Choroid plexus epithelial cell (primary cell): ENCODE data around the gene RBM23.

Experiments
- DNase-seq: peaks from one replicate; pipeline ENCODE4 v3.0.0-alpha.2; 2010; ENCODE audit warnings: low read depth
- H3K4me3 ChIP-seq: 2 replicates; pipeline ENCODE4 v1.5.1; 2011; ENCODE audit warnings: low read depth, mild to moderate bottlenecking, control low read depth, low read length, moderate library complexity
- TF ChIP-seq, protein P1 (sequence below): conservative IDR thresholded peaks from 2 replicates; pipeline ENCODE4 v1.5.1; 2011; ENCODE audit warnings: low read depth, mild to moderate bottlenecking, control low read depth, inconsistent platforms, low read length, moderate library complexity

Gene RBM23

DNA sequence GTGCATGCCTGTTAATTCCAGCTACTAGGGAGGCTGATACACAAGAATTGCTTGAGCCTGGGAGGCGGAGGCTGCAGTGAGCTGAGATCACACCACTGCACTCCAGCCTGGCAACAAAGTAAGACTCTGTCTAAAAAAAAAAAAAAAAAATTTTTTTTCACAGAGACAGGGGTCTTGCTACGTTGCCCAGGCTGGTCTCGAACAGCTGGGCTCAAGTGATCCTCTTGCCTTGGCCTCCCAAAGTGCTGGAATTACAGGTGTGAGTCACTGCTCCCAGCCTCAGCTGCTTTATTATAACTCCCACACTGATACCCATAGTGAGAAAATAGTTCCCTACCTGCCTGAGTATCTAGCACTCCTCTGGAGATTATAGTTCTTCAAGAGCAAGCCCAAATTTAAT is 26.7 kb upstream of the RBM23 start:
- TF ChIP-seq, protein P1, sequence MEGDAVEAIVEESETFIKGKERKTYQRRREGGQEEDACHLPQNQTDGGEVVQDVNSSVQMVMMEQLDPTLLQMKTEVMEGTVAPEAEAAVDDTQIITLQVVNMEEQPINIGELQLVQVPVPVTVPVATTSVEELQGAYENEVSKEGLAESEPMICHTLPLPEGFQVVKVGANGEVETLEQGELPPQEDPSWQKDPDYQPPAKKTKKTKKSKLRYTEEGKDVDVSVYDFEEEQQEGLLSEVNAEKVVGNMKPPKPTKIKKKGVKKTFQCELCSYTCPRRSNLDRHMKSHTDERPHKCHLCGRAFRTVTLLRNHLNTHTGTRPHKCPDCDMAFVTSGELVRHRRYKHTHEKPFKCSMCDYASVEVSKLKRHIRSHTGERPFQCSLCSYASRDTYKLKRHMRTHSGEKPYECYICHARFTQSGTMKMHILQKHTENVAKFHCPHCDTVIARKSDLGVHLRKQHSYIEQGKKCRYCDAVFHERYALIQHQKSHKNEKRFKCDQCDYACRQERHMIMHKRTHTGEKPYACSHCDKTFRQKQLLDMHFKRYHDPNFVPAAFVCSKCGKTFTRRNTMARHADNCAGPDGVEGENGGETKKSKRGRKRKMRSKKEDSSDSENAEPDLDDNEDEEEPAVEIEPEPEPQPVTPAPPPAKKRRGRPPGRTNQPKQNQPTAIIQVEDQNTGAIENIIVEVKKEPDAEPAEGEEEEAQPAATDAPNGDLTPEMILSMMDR, result no peak
- H3K4me3 ChIP-seq, result no peak overlapping the region
- DNase-seq, result no peak

DNA sequence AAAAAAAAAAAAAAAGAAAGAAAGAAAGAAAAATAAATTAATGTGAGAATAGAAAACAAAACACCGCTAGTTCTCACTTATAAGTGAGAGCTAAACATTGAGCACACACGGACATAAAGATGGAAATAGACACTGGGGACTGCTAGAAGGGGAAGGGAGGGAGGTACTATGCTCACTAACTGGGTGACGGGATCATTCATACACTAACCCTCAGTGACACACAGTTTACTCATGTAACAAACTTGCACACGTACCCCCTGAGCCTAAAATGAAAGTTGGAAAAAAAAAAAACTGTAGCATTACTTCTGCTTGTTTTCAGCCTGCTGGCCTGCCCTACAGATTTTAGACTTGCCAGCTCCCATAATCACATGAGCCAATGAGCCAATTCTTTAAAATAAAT is 20.7 kb upstream of the RBM23 start:
- peak; percentile 28 for DNase-seq
- TF ChIP-seq, protein P1, result no peak
- H3K4me3 ChIP-seq, result no peak overlapping the region

DNA sequence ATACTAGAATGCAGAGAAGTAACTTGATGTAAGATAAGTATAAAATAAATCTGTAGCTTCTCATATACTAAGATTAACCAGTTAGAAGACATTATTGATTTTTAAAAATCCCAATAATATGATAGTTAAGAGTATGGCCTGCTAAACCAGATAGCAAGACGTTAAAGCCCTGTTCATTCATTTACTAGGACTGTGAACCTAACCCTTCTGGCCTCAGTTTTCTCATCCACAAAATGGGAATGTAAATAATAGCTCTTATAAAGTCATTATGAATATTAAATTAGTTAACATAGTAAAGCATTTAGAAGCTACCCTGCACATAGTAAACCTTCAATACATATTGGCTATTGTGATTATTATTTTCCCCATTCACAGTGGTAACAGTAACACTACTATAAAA is 16.2 kb upstream of the RBM23 start:
- DNase-seq, result no peak
- H3K4me3 ChIP-seq, result no peak overlapping the region
- TF ChIP-seq, protein P1, result no peak

DNA sequence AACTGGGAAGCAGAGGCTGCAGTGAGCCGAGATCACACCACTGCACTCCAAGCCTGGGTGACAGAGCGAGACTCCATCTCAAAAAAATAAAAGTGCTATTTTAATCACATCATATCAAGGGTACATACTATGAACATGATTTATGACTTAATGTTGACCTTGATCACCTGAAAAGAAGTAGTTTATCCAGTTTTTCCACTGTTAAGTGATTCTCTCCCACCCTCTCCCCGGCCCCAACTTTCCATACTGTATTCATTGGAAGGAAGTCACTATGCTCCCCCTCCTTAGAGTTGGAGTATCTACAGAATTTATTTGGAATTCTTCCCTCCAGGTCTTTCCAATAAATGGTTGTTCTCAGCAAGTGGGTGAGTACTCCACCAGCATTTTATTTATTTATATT is 13.2 kb upstream of the RBM23 start:
- TF ChIP-seq, protein P1, result no peak
- DNase-seq, result no peak
- no peak overlapping the region for H3K4me3 ChIP-seq

DNA sequence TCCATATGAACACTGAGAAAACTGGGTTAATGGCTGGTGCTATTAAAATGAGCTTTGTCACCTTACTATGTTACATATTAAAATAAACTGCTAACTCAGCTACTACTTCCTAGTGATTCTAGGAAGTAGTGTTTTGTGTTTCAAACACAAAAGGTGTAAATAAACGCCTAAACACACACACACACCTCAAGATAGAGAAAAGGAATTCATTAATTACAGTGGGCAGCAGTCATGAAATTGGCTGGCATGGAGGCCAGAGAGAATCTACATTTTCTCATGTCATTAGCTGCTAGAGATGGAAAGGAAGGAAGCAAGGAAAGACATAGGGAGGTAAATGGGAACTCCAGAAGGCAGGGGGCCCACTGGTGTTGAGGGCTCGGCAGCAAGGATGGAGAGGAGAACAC is 11.0 kb upstream of the RBM23 start:
- no peak for DNase-seq
- peak overlapping the region; percentile 58 for H3K4me3 ChIP-seq
- TF ChIP-seq, protein P1, result no peak

DNA sequence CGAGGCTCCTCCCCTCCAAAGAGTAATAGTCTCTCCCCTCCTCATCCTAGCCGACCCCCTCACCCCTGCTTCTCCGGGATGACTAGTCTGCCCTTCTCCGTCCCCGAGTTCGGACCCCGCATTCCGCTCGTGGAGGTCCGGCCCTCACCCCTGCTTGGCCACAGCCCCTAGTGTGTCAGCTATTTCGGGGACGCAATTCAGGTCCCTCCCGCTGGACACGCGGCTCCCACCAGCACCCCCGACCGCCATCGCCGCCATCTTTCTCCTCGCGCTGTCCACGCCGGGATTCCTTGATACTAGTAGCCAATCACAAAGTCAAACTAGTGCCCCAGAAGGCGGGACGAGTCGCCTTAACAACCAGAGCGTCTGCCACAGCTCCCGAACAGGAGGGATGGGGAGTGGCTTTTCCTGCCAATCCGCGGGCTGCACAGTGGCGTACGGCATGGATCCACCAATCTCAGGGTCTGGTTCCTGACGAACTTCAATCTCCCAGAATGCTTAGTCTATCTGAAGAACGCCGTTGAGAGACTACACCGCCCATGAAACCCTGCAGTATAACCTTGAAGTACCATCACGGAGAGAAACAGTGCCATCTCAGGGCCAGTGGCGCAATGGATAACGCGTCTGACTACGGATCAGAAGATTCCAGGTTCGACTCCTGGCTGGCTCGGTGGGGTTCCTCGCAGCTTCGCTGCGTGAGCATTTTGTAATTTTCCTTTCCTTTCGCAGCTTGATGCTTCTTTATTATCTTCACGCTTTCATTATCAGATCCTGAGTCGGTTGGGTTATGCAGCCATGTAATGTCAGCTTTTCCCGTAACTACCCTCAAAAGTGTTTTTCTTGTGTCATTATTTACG is 10.4 kb upstream of the RBM23 start, which contains the start of gene PRMT5:
Gene PRMT5, minus strand, starts transcription at position 273 of the 857 bp plus-strand sequence. Its CDS starts 15 bp downstream, at position 258.
- DNase-seq, result peak; percentile 100
- TF ChIP-seq, protein P1, result no peak
- peak within 1 kb of the TSS; percentile 100 for H3K4me3 ChIP-seq
